Keratinocyte (primary cell): ENCODE measurements around the gene MEGF10. TPM values are rescaled to one million over a fixed set of nuclear protein-coding genes. Genes with fewer than 3 reads are reported as not detected.

Experiments
- DNase-seq: peaks from one replicate; pipeline ENCODE4 v3.0.0-alpha.2; 2011; ENCODE audit warnings: low read depth, missing footprints, low spot score
- FAIRE-seq: peaks from 2 replicates; lab custom pipeline; 2011; peaks lifted over from hg19 to GRCh38; lab: Jason Lieb, UNC
- H2AFZ ChIP-seq: 2 replicates; pipeline ENCODE4 v1.6.0; 2012; ENCODE audit warnings: low read length, control low read depth, inconsistent platforms; ENCODE audit not compliant: control insufficient read depth
- H3K27ac ChIP-seq: 2 replicates; pipeline ENCODE4 v1.5.1; 2011; ENCODE audit warnings: low read length; ENCODE audit not compliant: control insufficient read depth, insufficient read depth
- H3K27me3 ChIP-seq: 3 replicates; pipeline ENCODE4 v1.6.0; 2011; ENCODE audit warnings: low read length; ENCODE audit not compliant: control insufficient read depth, insufficient read depth; ENCODE audit errors: extremely low read depth
- H3K36me3 ChIP-seq, 2 experiments: 2 replicates in 1 of 2; 3 replicates in 1 of 2; pipeline ENCODE4 v1.5.1; 2011; ENCODE audit warnings: low read length in 2 of 2, mild to moderate bottlenecking in 1 of 2; ENCODE audit not compliant: control insufficient read depth in 2 of 2, insufficient read depth in 2 of 2; ENCODE audit errors: extremely low read depth in 1 of 2
- H3K4me1 ChIP-seq: 3 replicates; pipeline ENCODE4 v1.5.1; 2011; ENCODE audit warnings: low read length; ENCODE audit not compliant: control insufficient read depth, insufficient read depth; ENCODE audit errors: extremely low read depth
- H3K4me2 ChIP-seq: 3 replicates; pipeline ENCODE4 v1.6.0; 2011; ENCODE audit warnings: low read depth, low read length; ENCODE audit not compliant: control insufficient read depth, insufficient read depth; ENCODE audit errors: extremely low read depth
- H3K4me3 ChIP-seq, 3 experiments: fragments of 200-600 bp in 1 of 3; sonication (generic) in 1 of 3; 2 replicates in 2 of 3; 3 replicates in 1 of 3; pipeline ENCODE4 v1.5.1; 2011 to 2016; ENCODE audit warnings: low read length in 3 of 3, mild to moderate bottlenecking in 3 of 3, control low read depth in 2 of 3, inconsistent platforms in 1 of 3, low read depth in 1 of 3, mixed read lengths in 1 of 3, mixed run types in 1 of 3, moderate library complexity in 1 of 3; ENCODE audit not compliant: control insufficient read depth in 2 of 3, insufficient read depth in 2 of 3; ENCODE audit errors: extremely low read depth in 1 of 3
- H3K79me2 ChIP-seq: 2 replicates; pipeline ENCODE4 v1.6.0; 2012; ENCODE audit warnings: low read length; ENCODE audit not compliant: control insufficient read depth, insufficient read depth
- H3K9ac ChIP-seq: 3 replicates; pipeline ENCODE4 v1.6.0; 2011; ENCODE audit warnings: low read length; ENCODE audit not compliant: control insufficient read depth, insufficient read depth; ENCODE audit errors: extremely low read depth
- H3K9me1 ChIP-seq: 3 replicates; pipeline ENCODE4 v1.6.0; 2011; ENCODE audit warnings: low read length; ENCODE audit not compliant: control insufficient read depth, insufficient read depth; ENCODE audit errors: extremely low read depth
- H3K9me3 ChIP-seq: 2 replicates; pipeline ENCODE4 v1.5.1; 2012; ENCODE audit warnings: low read depth, low read length; ENCODE audit not compliant: control insufficient read depth
- H4K20me1 ChIP-seq: 3 replicates; pipeline ENCODE4 v1.6.0; 2011; ENCODE audit warnings: low read length; ENCODE audit not compliant: control insufficient read depth, insufficient read depth; ENCODE audit errors: extremely low read depth
- CTCF ChIP-seq, 3 experiments: IDR thresholded peaks in 1 of 3; conservative IDR thresholded peaks in 1 of 3; optimal IDR thresholded peaks in 1 of 3; 2 replicates in 2 of 3; 3 replicates in 1 of 3; pipeline versions ENCODE3 to v1.5.1; 2011; ENCODE audit warnings: low read length in 3 of 3, mild to moderate bottlenecking in 3 of 3, moderate library complexity in 2 of 3, control low read depth in 1 of 3, inconsistent platforms in 1 of 3; ENCODE audit not compliant: insufficient read depth in 2 of 3; ENCODE audit errors: extremely low read depth in 1 of 3
- EZH2 ChIP-seq: IDR thresholded peaks from one replicate; pipeline ENCODE4 v1.6.1; 2012; ENCODE audit warnings: inconsistent platforms, mild to moderate bottlenecking, low read length, moderate library complexity
- dilution Hi-C: fragments of 300-500 bp; cut with MboI; formaldehyde crosslinking; loops from one replicate; pipeline ENCODE4 v1.7.0; 2020; ENCODE audit warnings: low sequenced_read_pairs; ENCODE audit not compliant: extremely low pct_ligation_motif_present
- polyA plus RNA-seq, 5 experiments: library from polyadenylated mRNA; depleted of rRNA in 3 of 5; stranded (reverse) in 3 of 5; stranded (forward) in 1 of 5; unstranded in 1 of 5; fragments of >200 nt; gene quantifications; 1 replicate in 1 of 5; 2 replicates in 3 of 5; 3 replicates in 1 of 5; pipeline versions ENCODE4 v1.2.1 to v1.2.3, GENCODE V29; 2011 to 2012; ENCODE audit warnings: missing spikeins in 2 of 5, low read depth in 1 of 5, low replicate concordance in 1 of 5

The MEGF10 gene
- polyA plus RNA-seq, 1 donor (not counting 4 experiments of a cell fraction or from before 2014, with no cell fraction given), result not detected

DNA sequence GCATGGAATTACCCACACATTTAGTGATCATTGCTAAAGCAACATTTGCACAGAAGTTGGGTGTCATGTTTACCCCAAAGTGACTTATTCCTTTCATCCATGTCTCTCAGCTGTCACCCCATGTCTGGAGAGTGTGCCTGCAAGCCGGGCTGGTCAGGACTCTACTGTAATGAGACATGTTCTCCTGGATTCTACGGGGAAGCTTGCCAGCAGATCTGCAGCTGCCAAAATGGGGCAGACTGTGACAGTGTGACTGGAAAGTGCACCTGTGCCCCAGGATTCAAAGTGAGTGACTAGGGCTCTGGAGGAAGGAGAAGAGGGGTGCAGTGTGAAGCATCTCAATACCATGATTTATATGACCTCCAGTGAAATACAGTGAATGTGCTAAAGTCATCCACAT is 126.9 kb downstream of the MEGF10 start:
- Histone ChIP-seq H3K27ac (no peak overlapping the region), H3K4me2 (no peak overlapping the region), H3K36me3 (no peaks in the 10 kb centered on the region), H3K9me3 (no peaks in the 10 kb centered on the region), H3K27me3 (no peaks in the 10 kb centered on the region), H4K20me1 (no peaks in the 10 kb centered on the region), H3K4me1 (no peaks in the 10 kb centered on the region), H3K4me3 (no peak overlapping the region), H3K9me1 (no peaks in the 10 kb centered on the region), H3K9ac (no peak overlapping the region), H3K79me2 (no peaks in the 10 kb centered on the region), H2AFZ (no peak overlapping the region)
- no peak for TF ChIP-seq EZH2
- no peak for TF ChIP-seq CTCF (optimal IDR thresholded peaks at IDR 0.05 in 1 of 3, IDR thresholded peaks at IDR 0.05 in 1 of 3, conservative IDR thresholded peaks at IDR 0.05 in 1 of 3; ENCODE audit: extremely low read depth in 1 of 3, insufficient read depth in 2 of 3, low read length in 3 of 3)
- no peak for DNase-seq
- dilution Hi-C loops, result no loop called here
- FAIRE-seq, result no peak

GRCh38 chr5:127418367-127418766 is 127.8 kb downstream of the MEGF10 start:
- no peak for FAIRE-seq

More at GRCh38 chr5:127418367-127418766, 127.8 kb downstream of the MEGF10 start:
- H3K36me3 ChIP-seq, result no peaks in the 10 kb centered on the region
- no peak for TF ChIP-seq EZH2
- no peak for TF ChIP-seq CTCF (optimal IDR thresholded peaks at IDR 0.05 in 1 of 3, IDR thresholded peaks at IDR 0.05 in 1 of 3, conservative IDR thresholded peaks at IDR 0.05 in 1 of 3; ENCODE audit: extremely low read depth in 1 of 3, insufficient read depth in 2 of 3, low read length in 3 of 3)
- H3K9me1 ChIP-seq, result no peaks in the 10 kb centered on the region
- no peaks in the 10 kb centered on the region for H3K4me1 ChIP-seq
- no peak overlapping the region for H3K27ac ChIP-seq
- no peak for DNase-seq
- no peak overlapping the region for H2AFZ ChIP-seq
- no peak overlapping the region for H3K4me3 ChIP-seq
- H3K9me3 ChIP-seq, result no peaks in the 10 kb centered on the region
- no peak overlapping the region for H3K4me2 ChIP-seq
- no peaks in the 10 kb centered on the region for H3K27me3 ChIP-seq
- no peak overlapping the region for H3K9ac ChIP-seq
- no peaks in the 10 kb centered on the region for H4K20me1 ChIP-seq
- H3K79me2 ChIP-seq, result no peaks in the 10 kb centered on the region
- dilution Hi-C loops, result no loop called here
